Measurements from ENCODE around the gene CDC5L. TPM values are rescaled to one million over a fixed set of nuclear protein-coding genes. Genes with fewer than 3 reads are reported as not detected.

Gene CDC5L
- total RNA-seq, 1 donor from 2014 or later: 26.2 TPM

DNA sequence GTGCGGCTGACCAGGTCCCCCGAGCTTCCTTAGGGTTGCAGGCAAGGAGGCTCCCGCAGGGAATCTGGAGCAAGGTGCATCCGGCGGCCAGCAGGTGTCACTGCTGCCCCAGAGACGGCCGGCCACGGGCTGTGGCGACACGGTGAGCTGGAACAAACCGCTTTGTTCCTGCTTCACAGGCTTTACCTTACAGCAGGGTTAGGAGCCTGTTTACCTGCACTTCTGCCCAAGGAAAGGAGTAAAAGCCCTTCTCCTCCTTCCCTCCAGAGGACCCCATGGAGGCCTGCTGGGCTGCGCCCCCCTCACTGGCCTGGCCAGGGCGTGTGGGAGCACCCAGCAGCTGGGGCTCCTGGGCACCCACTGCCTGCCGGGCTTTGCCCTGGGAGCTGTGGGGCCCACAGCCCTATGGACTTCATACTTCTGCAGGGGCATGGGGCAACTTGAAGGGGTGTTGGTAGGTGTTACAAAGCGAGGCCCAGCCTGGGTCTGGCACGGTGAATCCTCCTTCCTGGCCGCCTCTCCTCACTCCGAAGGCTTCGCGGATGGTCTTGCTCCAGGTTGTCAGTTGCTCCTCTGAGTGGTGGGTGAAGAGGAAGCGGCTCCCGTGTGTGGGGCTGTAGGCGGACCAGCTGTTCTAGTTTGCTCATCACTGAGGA is 88.4 kb downstream of the CDC5L start:
- DNase-seq: peak; percentile 88

- no peak for DNase-seq
Measured at GRCh38 chr6:44476849-44477248, 89.3 kb downstream of the CDC5L start.

GRCh38 chr6:44477293-44477894 is 89.9 kb downstream of the CDC5L start:
- no peak for DNase-seq

DNA sequence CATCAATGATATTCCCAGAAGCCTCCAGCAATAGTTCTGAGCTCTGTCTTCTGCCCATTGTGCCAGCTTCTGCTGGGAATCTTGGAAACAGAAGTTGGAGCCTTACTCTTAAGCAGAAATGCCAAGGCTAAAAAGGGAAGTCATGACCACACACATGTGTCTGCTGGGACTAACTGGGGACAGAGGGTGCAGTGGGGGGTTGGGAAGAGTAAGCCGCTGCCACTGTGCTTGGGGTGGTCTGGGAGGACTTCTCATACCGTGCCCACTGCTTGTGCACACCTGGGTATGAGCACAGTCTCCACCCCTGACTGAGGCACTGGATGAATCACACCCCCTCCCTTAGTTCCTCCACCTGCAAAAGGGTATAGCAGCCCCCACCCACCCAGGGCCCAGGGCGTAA is 90.7 kb downstream of the CDC5L start:
- no peak for DNase-seq

DNA sequence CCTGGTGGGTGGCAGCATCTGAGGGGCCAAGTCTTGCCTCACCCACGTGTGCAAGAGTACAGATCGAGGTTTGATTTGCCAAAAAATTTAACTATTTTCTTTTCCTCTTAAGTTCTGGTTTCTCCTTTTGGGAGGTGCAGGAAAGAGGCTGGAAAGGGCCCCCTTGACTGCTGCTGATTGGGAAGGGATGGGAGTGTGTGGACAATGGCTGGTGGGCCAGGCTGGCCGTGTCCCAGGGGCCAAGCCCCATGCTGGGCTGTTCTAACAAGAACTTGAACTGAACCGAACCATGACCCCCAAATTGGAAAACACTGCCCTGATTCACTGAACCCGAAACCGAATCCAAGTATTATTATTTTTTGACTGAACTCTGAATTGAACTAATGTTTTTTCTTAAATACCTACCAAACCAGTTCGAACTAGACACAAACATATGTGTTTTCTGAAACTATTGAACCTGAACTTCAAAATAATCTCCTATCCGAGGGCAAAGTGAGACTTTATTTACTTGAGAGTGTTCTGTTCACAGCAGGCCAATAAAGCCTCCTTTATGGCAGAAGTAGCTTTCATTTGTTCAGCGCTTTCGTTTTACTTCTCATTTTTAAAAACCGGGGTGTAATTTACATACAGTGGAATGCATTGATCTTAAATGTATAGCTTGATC is 91.2 kb downstream of the CDC5L start:
- DNase-seq: no peak

DNA sequence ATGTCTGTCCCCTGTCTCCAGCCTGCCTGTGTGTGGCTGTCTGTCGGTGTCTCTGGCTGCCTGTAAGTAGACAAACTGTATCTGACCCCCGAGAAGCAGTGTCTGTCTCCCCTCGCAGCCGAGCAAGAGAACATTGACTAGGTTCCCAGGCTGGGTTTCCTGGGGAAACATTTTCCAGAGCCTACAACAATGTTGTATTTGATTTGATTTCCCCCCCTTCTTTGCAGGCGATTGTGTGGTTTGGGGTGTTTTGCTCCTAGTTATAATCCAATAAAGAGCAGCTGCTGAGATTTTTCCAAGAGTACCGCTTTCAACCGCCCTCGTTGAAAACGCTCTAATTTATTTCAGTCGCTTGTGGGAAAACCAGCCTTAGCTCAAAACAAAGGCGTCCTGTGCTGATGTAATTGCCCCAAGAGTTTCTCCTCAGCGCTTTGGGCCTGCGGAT is 92.6 kb downstream of the CDC5L start:
- DNase-seq: no peak

DNA sequence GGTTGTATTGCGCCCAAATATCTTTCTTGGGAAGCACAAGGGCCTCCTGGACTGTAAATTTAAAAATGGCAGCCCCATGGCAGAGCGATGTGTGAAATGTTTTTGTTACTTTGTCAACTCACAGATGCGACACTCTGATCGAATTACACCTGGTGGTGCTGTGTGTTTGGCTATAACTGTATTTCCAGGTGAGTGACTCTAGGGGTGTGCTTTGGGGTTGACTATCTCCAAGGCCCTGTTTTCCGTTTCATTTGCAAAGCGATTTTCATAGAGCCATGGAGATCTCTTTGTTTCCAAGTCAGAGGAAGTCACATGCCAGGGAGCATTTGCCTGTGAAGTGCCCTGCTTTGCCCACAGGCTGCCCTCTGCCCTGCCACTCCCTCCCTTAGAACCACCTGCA is 93.5 kb downstream of the CDC5L start:
- no peak for DNase-seq

DNA sequence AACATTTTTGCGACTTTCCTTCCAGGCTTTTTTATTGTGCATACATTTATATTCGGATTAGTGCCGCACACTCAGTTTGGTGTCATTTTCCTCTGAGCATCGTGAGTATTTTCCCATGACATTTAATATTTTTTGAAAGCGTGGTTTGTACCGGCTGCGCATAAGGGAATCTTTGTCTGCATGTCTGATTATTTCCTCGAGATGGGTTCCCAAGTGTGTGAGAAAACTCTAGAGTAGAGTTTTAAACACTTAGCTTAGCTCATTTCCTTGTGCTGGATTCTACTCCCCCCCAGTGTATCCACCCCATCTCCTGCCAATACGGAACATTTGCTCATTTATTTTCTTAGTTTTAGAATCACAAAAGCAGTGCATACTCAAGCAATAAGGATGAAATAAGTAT is 94.3 kb downstream of the CDC5L start:
- DNase-seq: no peak

GRCh38 chr6:44485601-44486401 is 98.3 kb downstream of the CDC5L start:
- DNase-seq: no peak

- no peak for DNase-seq
Measured at GRCh38 chr6:44487002-44487401, 99.5 kb downstream of the CDC5L start.

DNA sequence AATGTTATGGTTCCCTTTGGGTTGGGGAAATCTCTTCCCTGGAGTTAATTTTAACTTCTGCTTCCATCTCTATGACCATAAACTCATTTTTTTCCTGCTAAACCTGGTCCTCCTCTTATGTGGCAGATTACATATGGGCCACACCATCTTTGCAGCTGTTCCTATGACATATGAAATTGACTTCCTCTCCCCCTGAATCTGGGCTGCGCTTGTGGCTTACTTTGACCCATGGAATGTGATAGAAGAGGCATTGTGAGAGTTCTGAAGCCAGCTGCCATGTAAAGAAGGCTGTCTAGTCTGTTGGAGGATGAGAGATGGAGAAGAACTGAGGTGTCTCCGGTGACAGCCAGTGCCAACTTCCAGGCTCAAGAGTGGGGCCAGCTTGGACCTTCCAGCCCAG is 100.1 kb downstream of the CDC5L start:
- DNase-seq: no peak

GRCh38 chr6:44489910-44490604 is 102.6 kb downstream of the CDC5L start:
- peak; percentile 96 for DNase-seq

GRCh38 chr6:44493132-44493531 is 105.6 kb downstream of the CDC5L start:
- no peak for DNase-seq

DNA sequence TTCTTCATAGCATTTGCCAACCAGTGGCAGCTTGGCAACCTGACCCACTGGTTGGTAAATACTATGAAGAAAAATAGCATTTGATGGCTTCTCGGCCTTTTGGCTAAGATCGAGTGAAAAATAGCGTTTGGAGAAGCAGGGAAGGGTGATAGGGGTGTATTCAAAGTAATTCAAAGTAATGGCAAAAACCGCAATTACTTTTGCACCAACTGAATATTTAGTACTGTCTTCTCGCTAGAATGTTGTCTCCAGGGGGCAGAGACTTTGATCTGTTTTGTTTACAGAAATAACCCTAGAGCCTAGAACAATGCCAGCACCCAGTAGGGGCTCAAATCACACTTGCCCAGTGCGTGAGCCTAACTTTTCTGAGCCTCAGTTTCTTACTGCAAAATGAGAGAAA is 106.1 kb downstream of the CDC5L start:
- no peak for DNase-seq

DNA sequence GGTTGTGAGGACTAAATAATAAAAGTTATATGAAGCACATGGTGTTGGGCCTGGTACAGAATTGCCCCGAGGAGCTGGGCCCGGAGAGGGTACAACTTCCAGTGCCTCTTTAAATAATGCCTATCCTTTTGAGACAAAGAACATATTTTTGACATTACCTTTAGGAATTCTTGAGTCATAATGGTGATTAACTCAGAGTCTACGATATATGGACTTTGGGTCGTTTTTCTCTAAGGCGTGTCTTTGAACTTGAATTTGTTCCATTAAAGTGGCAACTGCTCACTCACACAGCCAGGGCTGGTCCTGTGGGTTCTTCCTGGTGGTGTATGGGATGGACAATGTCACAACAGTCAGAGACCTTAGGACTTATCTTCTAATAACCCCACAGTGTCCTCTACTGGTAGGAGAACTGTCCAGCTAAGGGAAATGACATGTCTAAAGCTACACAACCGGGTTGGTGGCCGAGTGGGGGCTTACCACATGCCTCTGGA is 106.5 kb downstream of the CDC5L start:
- peak; percentile 44 for DNase-seq

- DNase-seq: peak; percentile 26
Measured at GRCh38 chr6:44495036-44495901, 107.8 kb downstream of the CDC5L start.

GRCh38 chr6:44496665-44497369 is 109.3 kb downstream of the CDC5L start:
- no peak for DNase-seq

GRCh38 chr6:44497807-44498206 is 110.3 kb downstream of the CDC5L start:
- no peak for DNase-seq

- DNase-seq: no peak
Measured at GRCh38 chr6:44498436-44498835, 110.9 kb downstream of the CDC5L start.

DNA sequence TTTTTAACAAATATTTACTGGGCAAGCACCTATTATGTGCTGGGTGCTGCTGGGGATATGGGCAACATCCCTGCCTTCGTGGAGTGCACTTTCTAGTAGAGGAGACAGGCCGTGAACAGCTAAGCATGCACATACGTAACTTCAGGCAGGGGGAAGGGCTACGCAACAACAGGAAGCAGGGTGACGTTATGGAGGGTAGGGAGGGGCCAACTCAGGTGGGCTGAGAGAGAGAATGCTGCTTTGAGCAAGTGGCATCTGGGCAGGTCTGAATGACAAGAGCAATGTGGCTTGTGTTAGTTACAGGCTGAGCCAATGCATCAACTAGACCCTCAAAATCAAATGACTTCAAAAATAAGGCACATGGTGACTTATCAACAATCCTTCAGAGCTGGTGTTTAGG is 112.1 kb downstream of the CDC5L start:
- DNase-seq: no peak

All from dermis blood vessel endothelial cell (primary cell).